IMR-90 (cell line): Measurements from ENCODE around the gene NAIF1. TPM values are rescaled to one million over a fixed set of nuclear protein-coding genes. Genes with fewer than 3 reads are reported as not detected.

Experiments used
- ATAC-seq: fragments of 200-7000 bp; cut with Tn5 transposase; 2 replicates; pipeline ENCODE4 v1.9.1; 2020; ENCODE audit warnings: low read depth, mild to moderate bottlenecking, moderate library complexity
- BruUV-seq: library from RNA; stranded (reverse); fragments of 400-500 nt; replicated peaks from 2 replicates; lab custom pipeline; 2021; lab: Mats Ljungman, UMichigan
- CTCF ChIA-PET: fragments of 300-600 bp; formaldehyde crosslinking; extraction: SDS; loops from one replicate; lab custom pipeline; 2021; ENCODE audit warnings: antibody characterized with exemption; lab: Yijun Ruan, JAX
- POLR2A ChIA-PET: fragments of 300-600 bp; sonication (Branson Sonifier 250); formaldehyde crosslinking; loops from one replicate; lab custom pipeline; 2022; ENCODE audit warnings: antibody characterized with exemption; ENCODE audit not compliant: unreplicated experiment; lab: Charles Lee
- DNase-seq: peaks from one replicate; pipeline ENCODE4 v3.0.0; 2013
- H2AFZ ChIP-seq: replicated peaks from 2 replicates; pipeline ENCODE3; 2013; ENCODE audit warnings: low read length, mild to moderate bottlenecking; ENCODE audit not compliant: poor library complexity
- H2AK5ac ChIP-seq: 2 replicates; pipeline ENCODE4 v1.6.1; 2013; ENCODE audit warnings: low read depth, low read length, inconsistent platforms
- H2AK9ac ChIP-seq: replicated peaks from 2 replicates; pipeline ENCODE3; 2013; ENCODE audit warnings: mild to moderate bottlenecking, low read depth, low read length, moderate library complexity; ENCODE audit not compliant: poor library complexity
- H2BK120ac ChIP-seq: 2 replicates; pipeline ENCODE4 v1.6.1; 2013; ENCODE audit warnings: low read depth, low read length, inconsistent platforms
- H2BK15ac ChIP-seq: 3 replicates; pipeline ENCODE4 v1.6.1; 2013; ENCODE audit warnings: low read depth, low read length, inconsistent platforms
- H2BK20ac ChIP-seq: 2 replicates; pipeline ENCODE4 v1.6.1; 2013; ENCODE audit warnings: low read depth, mild to moderate bottlenecking, inconsistent platforms, low read length, moderate library complexity
- H2BK5ac ChIP-seq: 2 replicates; pipeline ENCODE4 v1.6.1; 2013; ENCODE audit warnings: mild to moderate bottlenecking, low read depth, low read length, inconsistent platforms; ENCODE audit not compliant: poor library complexity, severe bottlenecking
- H3K14ac ChIP-seq: replicated peaks from 2 replicates; pipeline ENCODE4 v1.6.1; 2013; ENCODE audit warnings: low read depth, low read length, inconsistent platforms
- H3K18ac ChIP-seq: 2 replicates; pipeline ENCODE4 v1.6.1; 2013; ENCODE audit warnings: low read depth, low read length, control low read depth
- H3K23ac ChIP-seq: 2 replicates; pipeline ENCODE4 v1.6.1; 2013; ENCODE audit warnings: low read depth, low read length, inconsistent platforms
- H3K27ac ChIP-seq: 2 replicates; pipeline ENCODE4 v1.5.1; 2013; ENCODE audit warnings: mild to moderate bottlenecking, control low read depth, low read length; ENCODE audit not compliant: insufficient read depth
- H3K27me3 ChIP-seq: 2 replicates; pipeline ENCODE4 v1.6.1; 2013; ENCODE audit warnings: low read length; ENCODE audit not compliant: control insufficient read depth, insufficient read depth
- H3K36me3 ChIP-seq: 2 replicates; pipeline ENCODE4 v1.6.1; 2013; ENCODE audit warnings: low read length, mixed read lengths; ENCODE audit not compliant: control insufficient read depth, insufficient read depth
- H3K4ac ChIP-seq: 2 replicates; pipeline ENCODE4 v1.6.1; 2013; ENCODE audit warnings: low read depth, low read length, inconsistent platforms
- H3K4me1 ChIP-seq: 2 replicates; pipeline ENCODE4 v1.6.1; 2013; ENCODE audit warnings: low read length, mixed read lengths; ENCODE audit not compliant: control insufficient read depth, insufficient read depth
- H3K4me2 ChIP-seq: 2 replicates; pipeline ENCODE4 v1.6.1; 2013; ENCODE audit warnings: low read depth, mild to moderate bottlenecking, control low read depth, low read length, moderate library complexity
- H3K4me3 ChIP-seq: 2 replicates; pipeline ENCODE4 v1.5.1; 2013; ENCODE audit warnings: low read depth, mild to moderate bottlenecking, control low read depth, low read length, moderate library complexity; ENCODE audit not compliant: insufficient read depth
- H3K56ac ChIP-seq: 2 replicates; pipeline ENCODE4 v1.6.1; 2013; ENCODE audit warnings: low read length, inconsistent platforms; ENCODE audit not compliant: insufficient read depth; ENCODE audit errors: extremely low read depth
- H3K79me1 ChIP-seq, 2 experiments: 2 replicates each; pipeline ENCODE4 v1.6.1; 2013; ENCODE audit warnings: low read length in 2 of 2, inconsistent platforms in 1 of 2, low read depth in 1 of 2
- H3K9ac ChIP-seq: 2 replicates; pipeline ENCODE4 v1.6.1; 2013; ENCODE audit warnings: low read depth, low read length, control low read depth
- H3K9me1 ChIP-seq: 2 replicates; pipeline ENCODE4 v1.6.1; 2013; ENCODE audit warnings: low read length, inconsistent platforms; ENCODE audit not compliant: insufficient read depth
- H3K9me3 ChIP-seq: 2 replicates; pipeline ENCODE4 v1.6.1; 2013; ENCODE audit warnings: low read length; ENCODE audit not compliant: control insufficient read depth, insufficient read depth
- H4K20me1 ChIP-seq: 2 replicates; pipeline ENCODE4 v1.6.1; 2013; ENCODE audit warnings: low read length, inconsistent platforms; ENCODE audit not compliant: insufficient read depth
- H4K5ac ChIP-seq: 2 replicates; pipeline ENCODE4 v1.6.1; 2013; ENCODE audit warnings: mild to moderate bottlenecking, low read depth, low read length, control low read depth
- H4K8ac ChIP-seq, 2 experiments: 2 replicates each; pipeline ENCODE4 v1.6.1; 2013; ENCODE audit warnings: low read depth in 2 of 2, low read length in 2 of 2, control low read depth in 1 of 2, inconsistent platforms in 1 of 2
- H4K91ac ChIP-seq: 2 replicates; pipeline ENCODE4 v1.6.1; 2013; ENCODE audit warnings: low read depth, low read length, inconsistent platforms; ENCODE audit not compliant: insufficient read depth
- BHLHE40 ChIP-seq: fragments of 150-350 bp; IDR thresholded peaks from 2 replicates; pipeline ENCODE4 v1.6.1; 2016; ENCODE audit warnings: mild to moderate bottlenecking, low read depth, low read length
- CEBPB ChIP-seq: IDR thresholded peaks from 2 replicates; pipeline ENCODE4 v1.6.1; 2012; ENCODE audit warnings: low read depth, low read length, improper control_type of control experiment
- CHD1 ChIP-seq: IDR thresholded peaks from 2 replicates; pipeline ENCODE4 v1.6.1; 2012; ENCODE audit warnings: low read depth, low read length, improper control_type of control experiment
- ELK1 ChIP-seq: fragments of 150-350 bp; IDR thresholded peaks from 2 replicates; pipeline ENCODE4 v1.6.1; 2016; ENCODE audit warnings: low read depth, mild to moderate bottlenecking, low read length, moderate library complexity, borderline replicate concordance
- MAFK ChIP-seq: IDR thresholded peaks from 2 replicates; pipeline ENCODE4 v1.6.1; 2012; ENCODE audit warnings: low read depth, low read length, improper control_type of control experiment
- MAZ ChIP-seq: IDR thresholded peaks from 2 replicates; pipeline ENCODE4 v1.6.1; 2012; ENCODE audit warnings: low read depth, mild to moderate bottlenecking, low read length, improper control_type of control experiment, moderate library complexity, borderline replicate concordance
- MXI1 ChIP-seq: IDR thresholded peaks from 2 replicates; pipeline ENCODE4 v1.6.1; 2012; ENCODE audit warnings: low read depth, mild to moderate bottlenecking, low read length, moderate library complexity, borderline replicate concordance
- NFE2L2 ChIP-seq: fragments of 150-350 bp; IDR thresholded peaks from 2 replicates; pipeline ENCODE4 v1.6.1; 2016; ENCODE audit warnings: low read depth, mild to moderate bottlenecking, low read length
- POLR2A ChIP-seq: IDR thresholded peaks from 2 replicates; pipeline ENCODE4 v1.6.1; 2012; ENCODE audit warnings: mild to moderate bottlenecking, low read depth, low read length
- RAD21 ChIP-seq: IDR thresholded peaks from 2 replicates; pipeline ENCODE4 v1.6.1; 2012; ENCODE audit warnings: low read length, improper control_type of control experiment
- SMC3 ChIP-seq: fragments of 150-350 bp; IDR thresholded peaks from 2 replicates; pipeline ENCODE4 v1.6.1; 2016; ENCODE audit warnings: low read depth, mild to moderate bottlenecking, antibody characterized with exemption, low read length, moderate library complexity
- WGBS, 2 experiments: methylation state at CpG; one replicate each; pipeline versions ENCODE4 v1.1.5 to v1.1.7; 2013; ENCODE audit warnings: missing lambda C conversion rate in 2 of 2; ENCODE audit not compliant: insufficient read length in 1 of 2; ENCODE audit errors: extremely low coverage in 2 of 2; 5-methylcytosine and 5-hydroxymethylcytosine counted together
- dilution Hi-C: fragments of 300-500 bp; cut with HindIII; formaldehyde crosslinking; loops from one replicate; pipeline ENCODE4 v1.14.3; 2018; ENCODE audit warnings: low sequenced_read_pairs; ENCODE audit not compliant: unreplicated experiment
- in situ Hi-C: fragments of 300-500 bp; cut with MboI; formaldehyde crosslinking; loops from 3 replicates; pipeline ENCODE4 v1.14.3; 2019; ENCODE audit warnings: low sequenced_read_pairs, inconsistent platforms, mixed read lengths
- intact Hi-C: fragments of 100-400 bp; cut with micrococcal nuclease; formaldehyde crosslinking; loops from 2 replicates; pipeline ENCODE4 v1.10.0; 2022
- polyA plus RNA-seq, 3 experiments: library from polyadenylated mRNA; depleted of rRNA; stranded (reverse); fragments of >200 nt; gene quantifications; 2 replicates each; pipeline ENCODE4 v1.2.3, GENCODE V29; 2012; ENCODE audit warnings: low replicate concordance in 1 of 3
- total RNA-seq: library from RNA; depleted of rRNA; stranded (reverse); fragments of >200 nt; gene quantifications from 2 replicates; pipeline ENCODE4 v1.2.3, GENCODE V29; 2012
- TF ChIP-seq, protein P1 (sequence below): fragments of 150-350 bp; IDR thresholded peaks from 2 replicates; pipeline ENCODE4 v1.6.1; 2017; ENCODE audit warnings: mild to moderate bottlenecking, antibody characterized with exemption, low read length, low read depth

The NAIF1 gene
- total and polyA plus RNA-seq, 2 of the 4 experiments (the other 2 are of a cell fraction): 9.7 to 10.1 TPM

DNA sequence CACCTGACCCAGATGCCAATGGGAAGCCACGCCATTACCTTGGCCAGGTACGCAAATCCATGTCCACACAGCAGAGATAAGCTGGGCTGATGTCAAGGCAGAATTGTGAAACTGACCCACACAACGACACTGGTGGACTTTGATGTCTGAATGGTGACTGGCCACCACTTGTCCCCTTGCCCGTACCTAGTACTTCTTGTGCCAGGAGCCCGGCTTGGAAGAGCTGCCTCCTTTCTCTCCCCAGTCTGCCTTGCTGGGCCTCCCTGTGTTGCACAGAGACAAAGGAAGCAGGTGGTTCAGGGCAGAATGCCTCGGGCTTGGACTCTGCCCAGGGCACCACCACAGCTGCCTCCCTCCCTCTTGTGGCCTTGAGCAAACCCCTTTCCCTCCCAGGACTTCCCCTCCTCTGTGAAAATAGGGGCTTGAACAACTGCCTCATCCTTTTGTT is 37.1 kb upstream of the NAIF1 start:
- Histone ChIP-seq H3K14ac (no peak overlapping the region), H3K27me3 (no peaks in the 10 kb centered on the region), H2BK5ac (no peak overlapping the region), H4K20me1 (peaks cover 44% of the 10 kb centered on the region), H4K91ac (no peak overlapping the region), H2AK9ac (no peak overlapping the region), H3K79me1 (peaks cover 20 to 71% of the 10 kb centered on the region in 2 experiments), H3K18ac (no peak overlapping the region), H3K4me2 (no peak overlapping the region), H3K23ac (no peak overlapping the region), H4K8ac (no peak overlapping the region; a peak in 1 of 4 replicates), H3K9ac (no peak overlapping the region), H4K5ac (no peak overlapping the region), H2AFZ (no peak overlapping the region), H3K27ac (no peak overlapping the region), H3K9me1 (peaks cover 19% of the 10 kb centered on the region; the same call in 1 of the 2 replicates), H3K4me3 (no peak overlapping the region), H2BK120ac (no peak overlapping the region), H2AK5ac (no peak overlapping the region), H3K9me3 (no peaks in the 10 kb centered on the region), H3K56ac (no peak overlapping the region), H2BK20ac (no peak overlapping the region), H3K4ac (no peak overlapping the region), H3K36me3 (peaks cover 71% of the 10 kb centered on the region), H3K4me1 (peaks cover 17% of the 10 kb centered on the region), H2BK15ac (no peak overlapping the region)
- ChIA-PET POLR2A (no interaction called here), CTCF (no interaction called here)
- BruUV-seq: no TSS peak
- ATAC-seq (no peak), DNase-seq (no peak)
- intact Hi-C loops: no loop called here
- in situ Hi-C loops: no loop called here
- TF ChIP-seq ELK1: no peak
- TF ChIP-seq RAD21: no peak
- TF ChIP-seq MAFK: no peak
- TF ChIP-seq SMC3: no peak
- TF ChIP-seq NFE2L2: no peak
- TF ChIP-seq MXI1: no peak
- no peak for TF ChIP-seq CEBPB
- TF ChIP-seq CHD1: no peak
- TF ChIP-seq MAZ: no peak
- TF ChIP-seq POLR2A: no peak
- TF ChIP-seq BHLHE40: no peak
- TF ChIP-seq, protein P1, sequence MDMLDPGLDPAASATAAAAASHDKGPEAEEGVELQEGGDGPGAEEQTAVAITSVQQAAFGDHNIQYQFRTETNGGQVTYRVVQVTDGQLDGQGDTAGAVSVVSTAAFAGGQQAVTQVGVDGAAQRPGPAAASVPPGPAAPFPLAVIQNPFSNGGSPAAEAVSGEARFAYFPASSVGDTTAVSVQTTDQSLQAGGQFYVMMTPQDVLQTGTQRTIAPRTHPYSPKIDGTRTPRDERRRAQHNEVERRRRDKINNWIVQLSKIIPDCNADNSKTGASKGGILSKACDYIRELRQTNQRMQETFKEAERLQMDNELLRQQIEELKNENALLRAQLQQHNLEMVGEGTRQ: no peak
- dilution Hi-C loops: no loop called here
- WGBS, 2 experiments: 93% methylated on average over 4 of the region's 6 CpGs; no CpG with 5 or more reads in 1 of the 2 experiments
